ENCODE measurements around the gene DNAAF5. TPM values are rescaled to one million over a fixed set of nuclear protein-coding genes. Genes with fewer than 3 reads are reported as not detected.

The DNAAF5 gene
- total RNA-seq, 4 donors from 2014 or later, result 26.8 to 75.8 (median 45.3) TPM

GRCh38 chr7:771234-772004 is 44.9 kb downstream of the DNAAF5 start:
- peaks cover 0 to 26% (median 3%) of the 10 kb centered on the region in 4 donors for H3K4me1 ChIP-seq
- H3K36me3 ChIP-seq, result peaks cover 0 to 39% (median 0%) of the 10 kb centered on the region in 3 donors

GRCh38 chr7:772005-772294 is 45.5 kb downstream of the DNAAF5 start:
- H3K27ac ChIP-seq, result peak overlapping the region in 2 of 4 donors; percentile 67 to 88
- no peak for DNase-seq
- peaks cover 0 to 26% (median 3%) of the 10 kb centered on the region in 4 donors for H3K4me1 ChIP-seq
- H3K27me3 ChIP-seq, result no peaks in the 10 kb centered on the region
- H3K9me3 ChIP-seq, result no peaks in the 10 kb centered on the region
- H3K36me3 ChIP-seq, result peaks cover 0 to 44% (median 0%) of the 10 kb centered on the region in 3 donors
- TF ChIP-seq CTCF (IDR thresholded peaks at IDR 0.05) (no peak), POLR2A (IDR thresholded peaks at IDR 0.05) (no peak)
- no peak overlapping the region for H3K4me3 ChIP-seq

More at GRCh38 chr7:771234-772004, 44.9 kb downstream of the DNAAF5 start:
- Histone ChIP-seq H3K4me3 (no peak overlapping the region), H3K27me3 (no peaks in the 10 kb centered on the region), H3K9me3 (no peaks in the 10 kb centered on the region), H3K27ac (peak overlapping the region in 3 of 4 donors; percentile 27 to 88 (median 67))
- TF ChIP-seq POLR2A (IDR thresholded peaks at IDR 0.05) (no peak), CTCF (IDR thresholded peaks at IDR 0.05) (no peak)
- DNase-seq, result peak in 2 of 3 donors; percentile 71 to 76

GRCh38 chr7:772392-772791 is 45.9 kb downstream of the DNAAF5 start:
- Histone ChIP-seq H3K4me1 (peaks cover 0 to 26% (median 3%) of the 10 kb centered on the region in 4 donors), H3K27ac (peak overlapping the region in 2 of 4 donors; percentile 67 to 88), H3K9me3 (no peaks in the 10 kb centered on the region), H3K36me3 (peaks cover 0 to 49% (median 0%) of the 10 kb centered on the region in 3 donors), H3K4me3 (no peak overlapping the region), H3K27me3 (no peaks in the 10 kb centered on the region)
- DNase-seq, result no peak
- TF ChIP-seq POLR2A (IDR thresholded peaks at IDR 0.05) (no peak), CTCF (IDR thresholded peaks at IDR 0.05) (no peak)

- Histone ChIP-seq H3K27me3 (no peaks in the 10 kb centered on the region), H3K9me3 (no peaks in the 10 kb centered on the region), H3K4me1 (peaks cover 0 to 26% (median 3%) of the 10 kb centered on the region in 4 donors), H3K4me3 (no peak overlapping the region), H3K27ac (no peak overlapping the region), H3K36me3 (peaks cover 0 to 50% (median 0%) of the 10 kb centered on the region in 3 donors)
- DNase-seq, result no peak
- TF ChIP-seq POLR2A (IDR thresholded peaks at IDR 0.05), result no peak
- no peak for TF ChIP-seq CTCF (IDR thresholded peaks at IDR 0.05)
These were observed 46.5 kb downstream of the DNAAF5 start for GRCh38 chr7:772861-773621.

- no peaks in the 10 kb centered on the region for H3K27me3 ChIP-seq
- no peaks in the 10 kb centered on the region for H3K9me3 ChIP-seq
- H3K4me3 ChIP-seq, result no peak overlapping the region
- no peak for DNase-seq
- H3K4me1 ChIP-seq, result peaks cover 0 to 26% (median 3%) of the 10 kb centered on the region in 4 donors
- peaks cover 0 to 56% (median 0%) of the 10 kb centered on the region in 3 donors for H3K36me3 ChIP-seq
- TF ChIP-seq POLR2A (IDR thresholded peaks at IDR 0.05) (no peak), CTCF (IDR thresholded peaks at IDR 0.05) (no peak)
- no peak overlapping the region for H3K27ac ChIP-seq
These were observed 47.1 kb downstream of the DNAAF5 start for GRCh38 chr7:773622-773915.
